Gastroesophageal sphincter (tissue), 3 donors: ENCODE measurements around the gene ZNF582.

Experiments used
- CTCF ChIP-seq, 4 experiments: fragments of 200-600 bp in 2 of 4; fragments of 450-650 bp in 2 of 4; sonication (generic) in 1 of 4; IDR thresholded peaks; one replicate each; pipeline ENCODE4 v1.5.1; 2017 to 2019; ENCODE audit warnings: antibody characterized with exemption in 4 of 4, mild to moderate bottlenecking in 2 of 4, moderate library complexity in 2 of 4
- EP300 ChIP-seq: sonication (generic); formaldehyde crosslinking; IDR thresholded peaks from one replicate; pipeline ENCODE4 v1.6.1; 2017; ENCODE audit warnings: antibody characterized with exemption, mild to moderate bottlenecking
- POLR2A ChIP-seq, 2 donors: fragments of 450-650 bp; IDR thresholded peaks; one replicate each; pipeline ENCODE4 v1.6.1; 2017; ENCODE audit warnings: antibody characterized with exemption in 2 of 2, mild to moderate bottlenecking in 2 of 2, moderate library complexity in 1 of 2
- POLR2AphosphoS5 ChIP-seq: sonication (generic); formaldehyde crosslinking; IDR thresholded peaks from one replicate; pipeline ENCODE4 v1.6.1; 2017; ENCODE audit warnings: antibody characterized with exemption

DNA sequence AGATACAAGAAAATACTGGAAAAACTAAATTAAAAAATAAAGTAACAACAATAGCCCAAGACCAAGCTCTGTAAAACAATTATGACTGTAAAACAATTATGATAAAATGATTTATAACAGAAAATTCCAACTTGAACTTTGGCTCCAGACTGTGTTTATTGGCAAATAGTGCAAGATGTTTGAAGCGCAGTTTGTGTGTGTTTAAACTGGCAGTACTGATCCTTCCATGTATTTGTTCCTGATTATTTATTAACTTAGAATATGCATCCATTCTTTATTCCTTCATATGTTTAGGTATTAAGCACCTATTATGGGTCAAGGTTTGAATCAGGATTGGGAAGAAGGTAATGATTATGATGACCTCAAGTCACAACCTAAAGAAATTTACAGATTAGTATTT lies 37.8 kb downstream of the ZNF582 start:
- no peak for TF ChIP-seq EP300
- no peak for TF ChIP-seq CTCF (IDR thresholded peaks at IDR 0.05)
- no peak for TF ChIP-seq POLR2A (IDR thresholded peaks at IDR 0.05)
- no peak for TF ChIP-seq POLR2AphosphoS5
